DMS153 (cell line): ENCODE results near the gene TNFRSF19.
"Not testable (repeated sequence)": the region's sequence is repeated elsewhere in the genome, so short reads cannot be mapped to it uniquely, and the experiment has no call there.

ENCODE experiments used
- DNase-seq: peaks from one replicate; lab custom pipeline; 2025; lab: John Stamatoyannopoulos, UW

The TNFRSF19 gene

GRCh38 chr13:23570099-23570920 lies at the start of gene TNFRSF19:
TNFRSF19 (plus strand) TSS chr13:23570412; CDS start chr13:23590184, 19,772 bp downstream.
- DNase-seq: peak; percentile 15

DNA sequence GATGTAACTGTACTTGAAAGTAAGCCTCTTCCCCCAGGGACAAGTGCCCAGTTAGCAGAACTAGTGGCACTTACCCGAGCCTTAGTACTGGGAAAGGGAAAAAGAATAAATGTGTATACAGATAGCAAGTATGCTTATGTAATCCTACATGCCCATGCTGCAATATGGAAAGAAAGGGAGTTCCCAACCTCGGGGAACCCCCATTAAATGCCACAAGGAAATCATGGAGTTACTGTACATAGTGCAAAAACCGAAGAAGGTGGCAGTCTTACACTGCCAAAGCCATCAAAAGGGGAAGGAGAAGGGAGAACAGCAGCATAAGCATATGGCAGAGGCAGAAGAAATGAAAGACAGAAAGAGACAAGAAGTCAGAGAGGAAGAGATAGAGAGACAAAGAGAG lies 40.3 kb upstream of the TNFRSF19 start:
- not testable (repeated sequence) for DNase-seq

DNA sequence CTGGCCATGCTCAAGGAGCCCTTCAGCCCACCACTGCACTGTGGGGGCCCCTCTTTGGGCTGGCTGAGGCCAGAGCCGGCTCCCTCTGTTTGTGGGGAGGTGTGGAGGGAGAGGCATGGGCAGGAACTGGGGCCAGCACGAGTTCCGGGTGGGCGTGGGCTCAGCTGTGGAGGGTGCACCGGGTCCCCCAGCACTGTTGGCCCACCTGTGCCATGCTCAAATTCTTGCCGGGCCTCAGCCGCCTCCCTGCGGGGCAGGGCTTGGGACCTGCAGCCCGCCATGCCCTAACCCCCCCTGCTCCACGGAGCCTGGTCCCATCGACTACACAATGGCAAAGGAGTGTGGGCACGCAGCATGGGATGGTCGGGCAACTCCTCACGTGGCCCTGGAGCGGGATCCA lies 38.8 kb upstream of the TNFRSF19 start:
- DNase-seq: no peak

DNA sequence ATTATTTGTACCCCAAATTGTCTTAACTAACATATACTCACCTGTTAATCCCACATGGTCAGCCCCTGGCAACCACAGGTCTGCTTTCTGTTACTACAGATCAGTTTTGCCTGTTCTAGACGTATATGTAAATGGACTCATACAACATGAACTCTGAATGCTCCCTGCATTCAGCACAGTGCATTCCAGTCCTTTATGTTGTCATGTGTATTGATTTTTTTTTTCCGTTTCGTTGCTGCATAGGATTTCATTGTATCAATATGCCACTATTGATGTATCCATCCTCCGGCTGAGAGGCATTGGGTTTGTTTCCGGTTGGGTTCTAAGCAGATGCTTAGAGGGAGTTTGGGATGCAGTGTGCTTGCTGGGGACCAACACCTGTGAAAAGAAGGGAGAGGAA lies 36.1 kb upstream of the TNFRSF19 start:
- no peak for DNase-seq

DNA sequence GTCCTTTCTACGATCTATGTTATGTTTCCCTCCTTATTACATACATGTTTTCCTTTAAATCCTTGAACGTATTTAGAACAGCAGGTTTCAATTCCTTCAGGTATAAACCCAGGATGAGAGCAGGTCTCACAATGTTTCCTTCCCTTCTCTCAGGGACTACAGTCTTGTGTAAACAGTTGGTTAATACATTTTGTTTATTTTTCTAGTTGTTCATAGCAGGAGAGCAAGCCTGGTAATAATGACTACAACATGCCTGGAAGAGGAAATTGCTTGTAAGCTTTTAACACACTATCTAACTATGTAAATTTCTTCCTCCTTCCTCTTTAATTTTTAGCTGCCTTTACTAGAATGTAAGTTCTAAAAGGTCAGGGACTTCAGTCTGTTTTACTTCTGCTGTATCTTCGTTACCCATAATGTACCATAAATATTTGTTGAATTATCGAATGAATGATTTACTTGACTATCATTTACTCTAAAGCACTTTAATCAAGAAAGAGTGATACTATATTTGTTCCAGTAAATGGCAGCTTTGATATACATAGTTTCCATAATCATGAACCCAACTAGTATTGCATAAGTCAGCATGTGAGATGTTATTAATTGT lies 28.9 kb upstream of the TNFRSF19 start:
- DNase-seq: peak; percentile 56

- no peak for DNase-seq
Measured at GRCh38 chr13:23544668-23545067, 25.5 kb upstream of the TNFRSF19 start.

GRCh38 chr13:23547000-23547590 lies 23.1 kb upstream of the TNFRSF19 start:
- DNase-seq: no peak

DNA sequence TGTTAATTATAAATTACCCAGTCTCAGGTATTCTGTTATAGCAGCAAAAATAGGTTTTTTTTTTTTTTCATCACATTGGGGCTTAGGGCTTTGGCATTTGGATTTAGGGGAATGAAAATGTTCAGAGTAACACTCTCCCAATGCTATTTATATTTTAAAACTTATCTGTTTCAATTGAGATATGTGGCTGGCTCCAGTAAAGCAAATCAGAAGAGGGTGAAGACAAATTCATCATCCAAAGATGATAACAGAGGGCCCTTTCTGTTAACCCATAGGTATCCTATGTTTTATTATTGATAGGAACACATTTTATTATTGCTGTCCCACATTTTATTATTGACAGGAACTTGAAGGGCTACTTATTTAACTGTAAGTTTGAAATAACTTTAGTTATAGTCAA lies 20.5 kb upstream of the TNFRSF19 start:
- DNase-seq: no peak

GRCh38 chr13:23550163-23550562 lies 20.0 kb upstream of the TNFRSF19 start:
- no peak for DNase-seq

DNA sequence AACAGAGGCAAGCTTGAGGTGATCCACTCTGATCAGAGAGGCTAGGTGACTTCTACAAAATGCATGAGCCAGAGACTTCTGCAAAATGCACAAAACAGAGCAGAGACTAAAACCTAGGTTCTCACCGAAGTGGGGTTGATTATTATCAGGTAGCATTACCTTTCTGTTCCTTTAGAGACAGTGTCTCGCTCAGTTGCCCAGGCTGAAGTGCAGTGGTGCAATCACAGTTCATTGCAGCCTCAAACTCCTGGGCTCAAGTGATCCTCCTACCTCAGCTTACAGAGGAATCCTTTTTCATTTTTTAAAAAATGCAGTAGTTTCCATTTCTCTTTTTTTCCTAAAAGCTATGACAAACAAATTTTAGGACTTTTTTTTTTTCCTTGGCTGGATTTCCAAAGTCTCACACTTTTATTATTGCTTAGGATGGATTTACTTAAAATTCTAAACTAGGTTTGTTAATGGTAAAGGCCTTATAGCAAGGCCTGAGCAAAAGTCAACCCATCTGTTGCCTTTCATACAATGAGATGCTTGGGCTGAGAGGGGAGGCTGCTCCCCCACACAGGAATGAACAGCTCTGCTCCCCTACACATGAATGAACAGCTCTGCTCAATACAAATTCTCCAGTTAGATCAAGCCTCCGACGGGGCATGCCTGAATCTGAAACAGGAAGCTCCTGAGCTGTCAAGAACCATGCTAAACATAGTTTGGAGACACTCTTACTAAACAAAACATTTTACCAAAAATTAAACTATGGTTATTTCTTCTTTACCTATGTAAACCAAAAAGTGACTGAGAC lies 18.8 kb upstream of the TNFRSF19 start:
- DNase-seq: no peak

DNA sequence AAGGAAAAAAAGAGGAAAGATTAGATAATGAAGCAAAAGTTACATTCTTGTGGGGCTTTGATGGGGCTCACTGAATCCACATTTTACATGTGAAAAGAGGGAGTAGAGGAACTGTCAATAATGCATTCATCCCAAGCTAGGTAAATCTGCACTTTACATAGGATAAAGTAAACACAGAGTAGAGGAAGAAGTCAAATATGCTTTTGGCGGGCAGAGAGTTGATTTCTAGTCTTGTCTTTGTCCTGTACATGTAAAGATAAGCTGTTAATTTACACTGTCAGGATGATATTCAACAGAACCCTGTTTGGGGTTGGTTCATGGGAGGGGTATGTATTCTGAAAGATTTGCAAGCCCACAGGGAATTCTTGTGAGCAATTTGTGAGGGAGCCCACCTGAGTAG lies 18.0 kb upstream of the TNFRSF19 start:
- DNase-seq: no peak

- no peak for DNase-seq
Measured at GRCh38 chr13:23552661-23553060, 17.6 kb upstream of the TNFRSF19 start.

GRCh38 chr13:23554000-23554399 lies 16.2 kb upstream of the TNFRSF19 start:
- DNase-seq: no peak

- DNase-seq: no peak
Measured at GRCh38 chr13:23557043-23557442, 13.2 kb upstream of the TNFRSF19 start.

GRCh38 chr13:23557733-23558132 lies 12.5 kb upstream of the TNFRSF19 start:
- DNase-seq: no peak

DNA sequence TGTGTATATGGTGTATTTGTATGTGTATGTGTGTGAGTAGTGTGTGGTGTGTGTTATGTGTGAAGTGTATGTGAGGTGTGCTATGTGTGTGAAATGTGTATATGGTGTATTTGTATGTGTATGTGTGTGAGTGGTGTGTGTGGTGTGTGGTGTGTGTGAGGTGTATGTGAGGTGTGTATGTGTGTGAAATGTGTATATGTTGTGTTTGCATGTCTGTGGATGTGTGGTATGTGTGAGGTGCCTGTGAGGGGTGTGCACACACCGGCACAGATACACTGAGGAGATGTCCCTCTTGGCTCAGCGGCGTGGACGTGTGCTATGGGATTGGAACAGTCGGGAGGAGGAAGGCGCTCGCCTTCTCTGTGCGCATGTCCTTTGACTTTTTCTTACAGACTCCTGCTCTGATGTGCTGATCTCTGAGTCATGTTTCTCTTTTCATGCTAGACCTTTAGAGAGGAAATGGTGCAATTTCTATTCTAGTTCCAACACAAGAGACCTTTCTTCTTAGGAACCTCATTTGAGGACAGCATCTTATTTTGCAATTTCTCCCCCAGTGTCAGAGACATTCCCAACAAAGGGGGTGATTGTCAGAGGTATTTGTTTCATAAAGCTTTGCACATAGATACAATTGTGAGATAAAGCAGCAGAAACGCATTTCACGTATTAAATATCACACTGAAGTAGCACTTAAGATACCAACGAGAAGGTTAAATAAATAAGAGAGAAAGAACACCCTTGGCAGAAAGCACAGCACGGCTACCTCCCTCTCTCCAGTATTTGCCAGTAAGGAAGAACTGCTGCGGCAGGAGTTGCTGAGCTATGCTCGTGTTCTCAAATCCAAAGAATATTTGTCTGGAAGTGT lies 11.3 kb upstream of the TNFRSF19 start:
- DNase-seq: peak; percentile 75

DNA sequence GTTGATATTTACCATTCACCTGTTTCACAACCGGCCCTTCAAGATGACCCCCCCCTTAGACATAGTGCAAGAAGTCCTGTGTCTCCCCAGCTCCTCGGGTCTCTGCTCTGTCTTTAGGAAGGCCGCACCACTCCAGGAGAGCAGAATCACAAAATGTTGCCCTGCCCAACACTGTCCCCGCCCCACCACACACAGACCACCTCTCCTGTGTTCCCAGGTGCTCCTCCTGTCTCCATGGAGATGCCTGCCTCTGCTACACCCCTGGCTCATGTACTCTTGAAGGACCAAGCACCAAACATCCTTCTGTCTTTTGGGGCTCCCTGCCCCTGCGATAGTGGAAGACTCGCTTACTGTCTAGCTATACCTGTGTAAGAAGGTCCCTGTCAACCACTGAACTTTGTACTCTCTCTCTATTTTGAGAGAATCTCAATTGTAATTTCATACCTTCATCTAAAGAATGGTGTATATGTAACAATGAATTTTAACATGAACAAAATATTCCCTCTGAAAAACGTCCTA lies 9.6 kb upstream of the TNFRSF19 start:
- no peak for DNase-seq

- no peak for DNase-seq
Measured at GRCh38 chr13:23561261-23561660, 9.0 kb upstream of the TNFRSF19 start.

DNA sequence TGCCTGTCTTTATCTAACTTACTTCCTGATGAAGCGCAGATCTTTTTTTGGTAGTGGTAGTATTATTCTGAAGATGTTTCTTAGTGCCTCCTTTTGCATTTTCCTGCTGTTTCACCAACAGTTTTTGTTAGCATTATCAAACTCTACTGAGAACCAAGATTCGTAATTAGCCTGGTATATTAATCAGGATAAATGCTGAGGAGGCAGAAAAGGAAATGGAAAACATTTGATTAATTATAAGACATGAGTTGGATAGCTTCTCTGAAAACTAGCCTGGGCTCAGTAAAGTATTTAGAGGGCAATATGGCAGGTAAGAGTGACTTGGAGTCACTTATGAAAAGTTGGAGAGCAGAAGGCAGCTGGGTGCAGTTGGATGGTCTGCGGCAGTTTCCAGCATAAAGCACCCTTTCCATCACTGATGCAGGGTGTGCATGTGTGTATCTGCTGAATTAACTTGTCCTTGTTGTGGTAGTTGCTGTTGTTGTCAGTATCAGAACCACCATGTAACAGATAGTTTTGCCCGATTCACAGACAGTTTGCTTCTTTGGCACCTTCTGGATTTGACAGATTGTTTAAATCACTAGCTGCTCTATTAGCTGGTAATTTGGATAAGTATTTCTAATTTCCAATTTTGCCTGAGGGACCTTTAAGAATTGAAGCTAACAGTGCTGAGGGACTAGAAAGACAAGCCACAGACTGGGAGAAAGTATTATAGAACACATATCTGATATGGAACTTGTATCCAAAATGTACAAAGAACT lies 6.9 kb upstream of the TNFRSF19 start:
- no peak for DNase-seq

- DNase-seq: peak; percentile 42
Measured at GRCh38 chr13:23567906-23568460, 2.2 kb upstream of the TNFRSF19 start.
